K562 (cell line): ENCODE data around the gene CADM2. TPM values are rescaled to one million over a fixed set of nuclear protein-coding genes. Genes with fewer than 3 reads are reported as not detected.

Source experiments
- ATAC-seq: fragments of 200-7000 bp; cut with Tn5 transposase; 3 replicates; pipeline ENCODE4 v1.9.1; 2020; ENCODE audit warnings: moderate library complexity
- BruUV-seq: library from RNA; stranded (reverse); fragments of 400-500 nt; replicated peaks from 2 replicates; lab custom pipeline; 2021; lab: Mats Ljungman, UMichigan
- CTCF ChIA-PET: fragments of 300-600 bp; formaldehyde crosslinking; extraction: SDS; loops from one replicate; lab custom pipeline; 2021; ENCODE audit warnings: low intra/inter-chr PET ratio; lab: Yijun Ruan, JAX
- POLR2A ChIA-PET: fragments of 300-600, 350-650 bp; sonication (Branson Sonifier 250); formaldehyde crosslinking; extraction: SDS; loops from one replicate; lab custom pipeline; 2021; ENCODE audit warnings: antibody characterized with exemption, inconsistent platforms; lab: Yijun Ruan, JAX
- DNase-seq, 4 experiments: peaks; one replicate each; pipeline versions ENCODE4 v3.0.0 to v3.0.0-alpha.2; 2011 to 2018; ENCODE audit warnings: low spot score in 3 of 4, mixed read lengths in 3 of 4; ENCODE audit errors: extremely low read depth in 1 of 4
- FAIRE-seq: peaks from 2 replicates; lab custom pipeline; 2011; peaks lifted over from hg19 to GRCh38; lab: Jason Lieb, UNC
- H2AFZ ChIP-seq: 2 replicates; pipeline ENCODE4 v1.6.0; 2011; ENCODE audit warnings: low read depth, low read length, control low read depth, inconsistent platforms
- H3K27ac ChIP-seq: fragments of 200-600 bp; 3 replicates; pipeline ENCODE4 v1.8.0; 2011; ENCODE audit warnings: low read depth, mild to moderate bottlenecking, control low read depth, inconsistent platforms, low read length, moderate library complexity, mixed read lengths; ENCODE audit errors: extremely low read depth
- H3K27me3 ChIP-seq, 2 experiments: fragments of 300-600 bp in 1 of 2; 2 replicates in 1 of 2; 3 replicates in 1 of 2; pipeline versions ENCODE4 v1.6.0 to v1.8.0; 2011; ENCODE audit warnings: inconsistent platforms in 2 of 2, low read length in 2 of 2, mild to moderate bottlenecking in 1 of 2, mixed read lengths in 1 of 2, moderate library complexity in 1 of 2; ENCODE audit not compliant: control insufficient read depth in 2 of 2, insufficient read depth in 2 of 2
- H3K36me3 ChIP-seq: fragments of 300-600 bp; 3 replicates; pipeline ENCODE4 v1.8.0; 2011; ENCODE audit warnings: mild to moderate bottlenecking, low read length, inconsistent platforms; ENCODE audit not compliant: control insufficient read depth, insufficient read depth
- H3K4me1 ChIP-seq, 2 experiments: fragments of 200-600 bp in 1 of 2; replicated peaks in 1 of 2; 2 replicates in 1 of 2; 3 replicates in 1 of 2; pipeline versions ENCODE4 v1.5.1 to v1.8.0; 2011; ENCODE audit warnings: inconsistent platforms in 2 of 2, low read length in 2 of 2, mild to moderate bottlenecking in 1 of 2, mixed read lengths in 1 of 2, moderate library complexity in 1 of 2; ENCODE audit not compliant: control insufficient read depth in 2 of 2, insufficient read depth in 2 of 2
- H3K4me2 ChIP-seq: 2 replicates; pipeline ENCODE4 v1.6.1; 2011; ENCODE audit warnings: low read length, control low read depth, inconsistent platforms, mixed read lengths; ENCODE audit not compliant: insufficient read depth
- H3K4me3 ChIP-seq: fragments of 200-600 bp; sonication (generic), shearing (Covaris generic); 2 replicates; pipeline ENCODE4 v1.5.1; 2016; ENCODE audit warnings: control low read depth, inconsistent platforms
- H3K79me2 ChIP-seq: fragments of 200-600 bp; 3 replicates; pipeline ENCODE4 v1.8.0; 2011; ENCODE audit warnings: low read length, inconsistent platforms; ENCODE audit not compliant: control insufficient read depth, insufficient read depth
- H3K9ac ChIP-seq, 2 experiments: 2 replicates each; pipeline versions ENCODE4 v1.6.0 to v1.6.1; 2011; ENCODE audit warnings: low read depth in 2 of 2, low read length in 2 of 2, control low read depth in 1 of 2, inconsistent platforms in 1 of 2, mild to moderate bottlenecking in 1 of 2, mixed read lengths in 1 of 2; ENCODE audit not compliant: insufficient read depth in 1 of 2
- H3K9me1 ChIP-seq: one replicate; pipeline ENCODE4 v1.6.0; 2011; ENCODE audit warnings: inconsistent platforms, mild to moderate bottlenecking, low read length, moderate library complexity; ENCODE audit not compliant: control insufficient read depth, insufficient read depth
- H3K9me3 ChIP-seq: replicated peaks from 2 replicates; pipeline ENCODE4 v1.5.1; 2011; ENCODE audit warnings: low read depth, low read length, inconsistent platforms; ENCODE audit not compliant: control insufficient read depth, insufficient read depth
- H4K20me1 ChIP-seq: replicated peaks from 2 replicates; pipeline ENCODE4 v1.6.1; 2011; ENCODE audit warnings: low read length, inconsistent platforms, mixed read lengths; ENCODE audit not compliant: control insufficient read depth, insufficient read depth
- CBX2 ChIP-seq: fragments of 200-600 bp; sonication (generic); IDR thresholded peaks from one replicate; pipeline ENCODE4 v1.6.1; 2012; ENCODE audit warnings: mild to moderate bottlenecking, low read length, inconsistent platforms; ENCODE audit not compliant: insufficient read depth, poor library complexity, severe bottlenecking
- CBX5 ChIP-seq: IDR thresholded peaks from 2 replicates; pipeline ENCODE4 v1.6.1; 2014; ENCODE audit warnings: low read depth, borderline replicate concordance
- CEBPG ChIP-seq, 3 experiments: fragments of 200-800 bp in 1 of 3; sonication (Bioruptor generic) in 1 of 3; sonication (generic) in 1 of 3; formaldehyde crosslinking in 1 of 3; IDR thresholded peaks in 2 of 3; conservative IDR thresholded peaks in 1 of 3; 2 replicates each; pipeline versions ENCODE4 v1.6.1 to v1.8.0; 2016 to 2022; ENCODE audit warnings: missing compliant biosample characterization in 2 of 3, missing genetic modification characterization in 2 of 3, mild to moderate bottlenecking in 1 of 3, missing genetic modification reagents in 1 of 3
- KDM2B ChIP-seq: fragments of 250-450 bp; sonication (Bioruptor Pico); IDR thresholded peaks from 2 replicates; pipeline ENCODE4 v1.8.0; 2021; ENCODE audit warnings: mild to moderate bottlenecking, moderate library complexity
- MCM5 ChIP-seq: fragments of 450-650 bp; IDR thresholded peaks from 2 replicates; pipeline ENCODE4 v1.6.1; 2016; ENCODE audit warnings: low read depth
- NR2C2 ChIP-seq, 2 experiments: fragments of 200-800 bp in 1 of 2; sonication (Bioruptor generic) in 1 of 2; sonication (generic) in 1 of 2; formaldehyde crosslinking in 1 of 2; IDR thresholded peaks; 2 replicates each; pipeline versions ENCODE4 v1.6.1 to v1.8.0; 2016 to 2022; ENCODE audit warnings: mild to moderate bottlenecking in 1 of 2, missing compliant biosample characterization in 1 of 2, missing genetic modification characterization in 1 of 2, missing genetic modification reagents in 1 of 2
- POLR2A ChIP-seq: fragments of 450-650 bp; conservative IDR thresholded peaks from 2 replicates; pipeline ENCODE4 v1.6.1; 2016
- SMARCE1 ChIP-seq: fragments of 450-650 bp; IDR thresholded peaks from 2 replicates; pipeline ENCODE4 v1.7.1; 2016; ENCODE audit warnings: mild to moderate bottlenecking
- THRAP3 ChIP-seq: fragments of 450-650 bp; IDR thresholded peaks from 2 replicates; pipeline ENCODE4 v1.6.1; 2016; ENCODE audit warnings: mild to moderate bottlenecking, inconsistent platforms, borderline replicate concordance
- TRIM28 ChIP-seq: fragments of 450-650 bp; IDR thresholded peaks from 2 replicates; pipeline ENCODE4 v1.6.1; 2017
- ZNF583 ChIP-seq: fragments of 250-450 bp; sonication (Bioruptor Pico); IDR thresholded peaks from 2 replicates; pipeline ENCODE4 v1.4.0; 2020
- WGBS: fragments of 100-300 bp; shearing (Covaris generic); methylation state at CpG from one replicate; pipeline ENCODE4 v1.1.6; 2016; ENCODE audit warnings: low coverage, mixed read lengths; ENCODE audit not compliant: insufficient coverage; ENCODE audit errors: missing lambda C conversion rate; 5-methylcytosine and 5-hydroxymethylcytosine counted together
- in situ Hi-C: fragments of 300-500 bp; cut with MboI; formaldehyde crosslinking; loops from 4 replicates; pipeline ENCODE4 v1.15.0; 2018; ENCODE audit warnings: inconsistent platforms, mixed read lengths
- intact Hi-C: fragments of 100-400 bp; cut with micrococcal nuclease; formaldehyde crosslinking; loops from 2 replicates; pipeline ENCODE4 v1.14.2; 2022
- polyA plus RNA-seq, 8 experiments: library from polyadenylated mRNA; depleted of rRNA in 4 of 8; stranded (reverse) in 5 of 8; unstranded in 3 of 8; fragments of >200 nt; fragmentation: Nextera tagmentation in 2 of 8; fragmentation: Illumina TruSeq in 1 of 8; extraction: Ambion mirVana in 2 of 8; extraction: Trizol in 1 of 8; gene quantifications; 2 replicates each; pipeline versions ENCODE4 v1.2.1 to v1.2.3, GENCODE V29; 2011 to 2014; ENCODE audit warnings: inconsistent platforms in 1 of 8, missing spikeins in 1 of 8
- total RNA-seq, 7 experiments: library from RNA; depleted of rRNA in 6 of 7; stranded (reverse); fragments of >200 nt in 6 of 7; fragmentation: Illumina TruSeq in 2 of 7; extraction: Trizol in 2 of 7; gene quantifications; 2 replicates each; pipeline versions ENCODE4 v1.2.1 to v1.2.3, GENCODE V29; 2011 to 2021; ENCODE audit warnings: low replicate concordance in 1 of 7
- TF ChIP-seq, protein P1 (sequence below): fragments of 450-650 bp; formaldehyde crosslinking; IDR thresholded peaks from 2 replicates; pipeline ENCODE4 v1.4.0; 2020; ENCODE audit warnings: mild to moderate bottlenecking, moderate library complexity
- TF ChIP-seq, protein P2 (sequence below): fragments of 250-450 bp; sonication (Bioruptor Pico); IDR thresholded peaks from 2 replicates; pipeline ENCODE4 v1.5.0; 2021; ENCODE audit warnings: mild to moderate bottlenecking, moderate library complexity

Gene CADM2
- total and polyA plus RNA-seq, 9 of the 15 experiments (the other 6 are each of a cell fraction or from before 2014, with no cell fraction given): 0.11 to 3.2 (median 0.95) TPM

DNA sequence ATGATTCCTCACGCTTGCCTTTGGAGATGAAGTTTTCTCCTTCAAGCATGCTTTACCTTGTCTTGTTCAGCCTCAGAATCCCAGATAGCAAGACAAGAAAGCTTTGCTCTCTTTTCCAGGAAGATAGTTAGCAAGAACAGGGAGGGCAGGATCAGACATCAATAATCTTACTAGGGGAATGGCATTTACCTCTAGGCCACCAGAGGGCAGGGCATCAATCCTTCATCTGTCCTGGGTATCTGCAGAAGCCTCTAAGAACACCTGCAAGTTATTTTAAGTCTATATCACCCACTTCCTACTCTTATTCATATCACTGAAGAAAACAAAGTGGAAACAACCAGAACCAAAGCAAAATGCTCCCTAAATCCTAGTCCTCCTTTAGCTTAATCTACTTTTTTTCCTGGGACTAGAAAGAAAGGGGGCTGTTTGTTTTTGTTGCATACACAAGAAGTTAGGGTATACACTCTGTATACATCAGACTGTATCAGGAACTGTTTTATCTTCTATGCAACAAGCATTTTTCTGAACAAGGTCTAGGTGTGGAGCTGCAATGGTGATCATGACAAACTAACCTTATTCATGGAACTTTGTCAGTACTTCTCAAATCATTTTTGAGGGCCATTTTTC lies 862.5 kb downstream of the CADM2 start:
- H2AFZ ChIP-seq: no peak overlapping the region
- no peaks in the 10 kb centered on the region for H4K20me1 ChIP-seq
- ATAC-seq (no peak), DNase-seq (no peak), FAIRE-seq (no peak)
- no peaks in the 10 kb centered on the region for H3K36me3 ChIP-seq
- in situ Hi-C loops (no loop called here), intact Hi-C loops (no loop called here)
- TF ChIP-seq SMARCE1: no peak
- no peak for TF ChIP-seq POLR2A
- no peak for TF ChIP-seq CEBPG (CRISPR knock-in tag; IDR thresholded peaks at IDR 0.05)
- no peak for TF ChIP-seq CEBPG (tag; conservative IDR thresholded peaks at IDR 0.05 in 1 of 2, IDR thresholded peaks at IDR 0.05 in 1 of 2)
- TF ChIP-seq, protein P1, sequence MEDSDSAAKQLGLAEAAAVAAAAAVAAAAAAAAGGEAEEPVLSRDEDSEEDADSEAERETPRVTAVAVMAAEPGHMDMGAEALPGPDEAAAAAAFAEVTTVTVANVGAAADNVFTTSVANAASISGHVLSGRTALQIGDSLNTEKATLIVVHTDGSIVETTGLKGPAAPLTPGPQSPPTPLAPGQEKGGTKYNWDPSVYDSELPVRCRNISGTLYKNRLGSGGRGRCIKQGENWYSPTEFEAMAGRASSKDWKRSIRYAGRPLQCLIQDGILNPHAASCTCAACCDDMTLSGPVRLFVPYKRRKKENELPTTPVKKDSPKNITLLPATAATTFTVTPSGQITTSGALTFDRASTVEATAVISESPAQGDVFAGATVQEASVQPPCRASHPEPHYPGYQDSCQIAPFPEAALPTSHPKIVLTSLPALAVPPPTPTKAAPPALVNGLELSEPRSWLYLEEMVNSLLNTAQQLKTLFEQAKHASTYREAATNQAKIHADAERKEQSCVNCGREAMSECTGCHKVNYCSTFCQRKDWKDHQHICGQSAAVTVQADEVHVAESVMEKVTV (CRISPR knock-in tag): no peak
- no peak for TF ChIP-seq THRAP3
- TF ChIP-seq, protein P2, sequence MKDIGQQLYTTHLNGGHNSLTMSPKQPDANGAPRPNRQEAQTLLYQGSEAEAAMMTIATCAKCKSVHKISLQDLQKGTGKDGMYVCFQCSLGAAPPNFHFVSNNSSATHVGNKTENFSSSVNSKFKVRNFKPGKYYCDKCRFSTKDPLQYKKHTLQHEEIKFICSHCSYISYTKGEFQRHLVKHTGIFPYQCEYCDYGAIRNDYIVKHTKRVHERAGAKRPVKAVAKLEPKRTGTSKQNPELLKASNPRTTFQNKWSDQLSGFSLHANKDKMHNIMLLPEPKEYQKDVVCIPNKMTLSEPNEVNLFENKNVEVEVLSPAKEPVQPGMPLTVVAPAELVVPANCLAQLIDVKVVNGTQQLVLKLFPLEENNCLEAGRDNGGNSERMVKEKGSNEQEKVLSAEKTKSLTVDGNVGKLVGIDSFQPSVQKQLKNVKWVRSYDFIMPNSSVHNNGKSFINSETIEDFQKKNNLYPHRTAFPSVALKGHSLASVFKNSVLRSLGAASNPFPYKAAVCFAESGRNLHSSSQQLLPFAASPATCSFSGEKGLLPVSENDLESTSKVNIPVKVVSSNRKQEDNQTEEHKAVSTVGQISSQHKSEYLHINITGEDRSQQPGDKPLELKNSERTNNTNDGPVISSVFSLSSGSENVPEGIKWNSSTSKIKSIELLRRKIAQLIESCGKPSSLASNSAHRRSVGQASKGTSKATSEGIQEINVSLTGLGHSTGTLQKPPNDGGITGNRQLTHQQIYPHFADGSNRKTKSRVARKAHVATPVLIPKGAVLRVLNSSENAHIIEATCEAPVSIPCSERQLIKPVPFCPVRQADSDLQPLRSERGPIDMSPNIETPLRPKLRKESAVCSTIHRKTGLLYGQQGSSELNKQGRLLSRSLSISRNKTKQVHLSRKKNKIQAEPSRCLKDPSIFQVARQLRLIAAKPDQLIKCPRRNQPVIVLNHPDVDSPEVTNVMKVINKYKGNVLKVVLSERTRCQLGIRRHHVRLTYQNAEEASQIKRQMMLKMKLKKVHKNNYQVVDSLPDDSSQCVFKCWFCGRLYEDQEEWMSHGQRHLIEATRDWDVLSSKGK (CRISPR knock-in tag): no peak
- no peak for TF ChIP-seq MCM5
- TF ChIP-seq NR2C2 (CRISPR knock-in tag; IDR thresholded peaks at IDR 0.05): no peak
- TF ChIP-seq NR2C2 (tag; IDR thresholded peaks at IDR 0.05): no peak
- TF ChIP-seq CBX2: no peak
- no peak for TF ChIP-seq ZNF583 (CRISPR knock-in tag)
- no peak for TF ChIP-seq CBX5
- no peak for TF ChIP-seq KDM2B (CRISPR knock-in tag)
- no peak for TF ChIP-seq TRIM28
- no TSS peak for BruUV-seq
- no peaks in the 10 kb centered on the region for H3K9me3 ChIP-seq
- no peaks in the 10 kb centered on the region for H3K79me2 ChIP-seq
- no peak overlapping the region for H3K4me2 ChIP-seq
- H3K4me1 ChIP-seq: no peaks in the 10 kb centered on the region
- H3K9me1 ChIP-seq: no peaks in the 10 kb centered on the region
- no peaks in the 10 kb centered on the region for H3K27me3 ChIP-seq
- no peak overlapping the region for H3K27ac ChIP-seq
- no peak overlapping the region for H3K4me3 ChIP-seq
- H3K9ac ChIP-seq: no peak overlapping the region
- CTCF ChIA-PET: no interaction called here
- POLR2A ChIA-PET: no interaction called here
- 0% methylated on average over 1 of the region's 1 CpG for WGBS
